Pancreas (tissue), 10 donors: ENCODE results near the gene RNF123. TPM values are rescaled to one million over a fixed set of nuclear protein-coding genes. Genes with fewer than 3 reads are reported as not detected.

ENCODE experiments used
- ATAC-seq, 4 donors: fragments of 200-7000 bp; cut with Tn5 transposase; one replicate each; pipeline versions ENCODE4 v1.8.0 to v1.9.1; 2020; ENCODE audit warnings: mild to moderate bottlenecking in 4 of 4, moderate library complexity in 4 of 4
- DNase-seq, 6 donors: peaks; one replicate each; pipeline ENCODE4 v3.0.0-alpha.2; 2020
- FAIRE-seq: peaks from 2 replicates; lab custom pipeline; 2012; peaks lifted over from hg19 to GRCh38; lab: Jason Lieb, UNC
- H3K27ac ChIP-seq, 4 donors: fragments of 200-600 bp; sonication (generic); 1 replicate in 3 of 4; 2 replicates in 1 of 4; pipeline versions ENCODE4 v1.5.0 to v1.8.0; 2020
- H3K27me3 ChIP-seq, 4 donors: fragments of 200-600 bp; one replicate each; pipeline ENCODE4 v1.8.0; 2021
- H3K36me3 ChIP-seq, 3 donors: fragments of 200-600 bp; sonication (generic) in 1 of 3; one replicate each; pipeline versions ENCODE4 v1.5.0 to v1.8.0; 2020 to 2021
- H3K4me1 ChIP-seq, 3 donors: fragments of 200-600 bp; one replicate each; pipeline ENCODE4 v1.8.0; 2021
- H3K4me3 ChIP-seq, 4 donors: fragments of 200-600 bp; sonication (generic) in 2 of 4; one replicate each; pipeline versions ENCODE4 v1.5.0 to v1.8.0; 2020 to 2021
- H3K9me3 ChIP-seq, 4 donors: fragments of 200-600 bp; one replicate each; pipeline ENCODE4 v1.8.0; 2021
- CTCF ChIP-seq, 4 donors: fragments of 200-600 bp; sonication (generic) in 3 of 4; IDR thresholded peaks; one replicate each; pipeline versions ENCODE4 v1.5.0 to v1.8.0; 2021; ENCODE audit warnings: antibody characterized with exemption in 4 of 4
- WGBS, 2 donors: extraction: QIAGEN DNeasy Blood & Tissue Kit; methylation state at CpG; one replicate each; pipeline ENCODE4 v1.1.7; 2013; 5-methylcytosine and 5-hydroxymethylcytosine counted together
- intact Hi-C, 3 donors: fragments of 100-400 bp; cut with DNase I; formaldehyde crosslinking; loops; one replicate each; pipeline versions ENCODE4 v1.11.1 to v1.14.2; 2022
- polyA plus RNA-seq, 2 donors: library from polyadenylated mRNA; stranded (reverse); fragments of 200-250 nt; gene quantifications; one replicate each; pipeline ENCODE4 v1.2.3, GENCODE V29; 2013
- total RNA-seq, 6 donors: library from RNA; stranded (reverse); fragmentation: NEBNext Ultra II Directional in 4 of 6; extraction: Animal tissue kit (Norgen Biotek cat#: 25700) in 4 of 6; gene quantifications; one replicate each; pipeline versions ENCODE4 v1.2.1 to v1.2.4, GENCODE V29; 2021 to 2023
- donor health status: healthy with polysubstance abuse.
- donor health status: DM: no; HTN: no; CAD: no; lungs with moderate emphysema.
- donor health status: DM: no; HTN: no; CAD: no.
- donor health status: control.
- donor health status: control.
- donor health status: Bipolar disorder and iron deficiency.
- donor health status: DM: yes; HTN: yes; CAD: no.
- donor health status: DM: no; HTN: no; CAD: no.
- donor health status: DM: no; HTN: no; CAD: no.
- donor health status: DM: yes; HTN: yes; CAD: no.

RNF123 gene
- total and polyA plus RNA-seq, 8 donors = 13.5 to 27.6 (median 20.6) TPM

- no peak overlapping the region for H3K4me3 ChIP-seq
- WGBS, 2 donors = 29 to 66% methylated on average over 1 of the region's 1 CpG
- peaks cover 4 to 5% (median 4%) of the 10 kb centered on the region in 3 donors for H3K4me1 ChIP-seq
- DNase-seq (no peak), ATAC-seq (no peak), FAIRE-seq (no peak)
- H3K36me3 ChIP-seq = no peaks in the 10 kb centered on the region
- H3K27ac ChIP-seq = no peak overlapping the region
- no peak for TF ChIP-seq CTCF (IDR thresholded peaks at IDR 0.05)
- no peaks in the 10 kb centered on the region for H3K27me3 ChIP-seq
- intact Hi-C loops = no loop called here
- no peaks in the 10 kb centered on the region for H3K9me3 ChIP-seq
These were observed 69.9 kb downstream of the RNF123 start for GRCh38 chr3:49759226-49759625.

GRCh38 chr3:49761661-49762060 lies 72.3 kb downstream of the RNF123 start:
- ATAC-seq (no peak), DNase-seq (no peak), FAIRE-seq (no peak)
- Histone ChIP-seq H3K4me1 (no peaks in the 10 kb centered on the region), H3K4me3 (no peak overlapping the region), H3K27me3 (no peaks in the 10 kb centered on the region), H3K36me3 (no peaks in the 10 kb centered on the region), H3K9me3 (no peaks in the 10 kb centered on the region), H3K27ac (no peak overlapping the region)
- intact Hi-C loops = no loop called here
- no peak for TF ChIP-seq CTCF (IDR thresholded peaks at IDR 0.05)
- 84 to 93% methylated on average over 3 of the region's 3 CpGs for WGBS, 2 donors

- H3K27ac ChIP-seq = no peak overlapping the region
- DNase-seq (no peak), ATAC-seq (no peak), FAIRE-seq (no peak)
- H3K4me1 ChIP-seq = peaks cover 0 to 3% (median 1%) of the 10 kb centered on the region in 3 donors
- no peak overlapping the region for H3K4me3 ChIP-seq
- no peaks in the 10 kb centered on the region for H3K36me3 ChIP-seq
- WGBS, 2 donors = 97 to 98% methylated on average over 4 of the region's 4 CpGs
- intact Hi-C loops = no loop called here
- H3K27me3 ChIP-seq = no peaks in the 10 kb centered on the region
- no peaks in the 10 kb centered on the region for H3K9me3 ChIP-seq
- no peak for TF ChIP-seq CTCF (IDR thresholded peaks at IDR 0.05)
These were observed 74.6 kb downstream of the RNF123 start for GRCh38 chr3:49763981-49764380.

- no peak overlapping the region for H3K4me3 ChIP-seq
- WGBS, 2 donors = 40 to 41% methylated on average over 3 of the region's 3 CpGs
- H3K27ac ChIP-seq = no peak overlapping the region
- no peak for TF ChIP-seq CTCF (IDR thresholded peaks at IDR 0.05)
- H3K9me3 ChIP-seq = no peaks in the 10 kb centered on the region
- no peaks in the 10 kb centered on the region for H3K27me3 ChIP-seq
- intact Hi-C loops = no loop called here
- DNase-seq = no peak
- peaks cover 2 to 7% (median 4%) of the 10 kb centered on the region in 3 donors for H3K4me1 ChIP-seq
- no peaks in the 10 kb centered on the region for H3K36me3 ChIP-seq
- no peak for FAIRE-seq
- peak in 3 of 4 donors; percentile 18 to 40 (median 23) for ATAC-seq
These were observed 80.0 kb downstream of the RNF123 start for GRCh38 chr3:49769286-49769915.

GRCh38 chr3:49769926-49770325 lies 80.6 kb downstream of the RNF123 start:
- Histone ChIP-seq H3K9me3 (no peaks in the 10 kb centered on the region), H3K4me1 (peaks cover 2 to 7% (median 4%) of the 10 kb centered on the region in 3 donors), H3K36me3 (no peaks in the 10 kb centered on the region), H3K27me3 (no peaks in the 10 kb centered on the region), H3K27ac (no peak overlapping the region), H3K4me3 (no peak overlapping the region)
- no peak for TF ChIP-seq CTCF (IDR thresholded peaks at IDR 0.05)
- DNase-seq (no peak), FAIRE-seq (no peak), ATAC-seq (no peak)
- intact Hi-C loops = no loop called here
